22Rv1 (cell line): Measurements from ENCODE around the gene CARMIL1.

Experiments
- H3K27ac ChIP-seq: fragments of 450-650 bp; 2 replicates; pipeline ENCODE4 v1.5.1; 2017
- CTCF ChIP-seq: fragments of 450-650 bp; IDR thresholded peaks from 2 replicates; pipeline ENCODE4 v1.5.1; 2017; ENCODE audit warnings: mild to moderate bottlenecking
- ZFX ChIP-seq: fragments of 450-650 bp; IDR thresholded peaks from 2 replicates; pipeline ENCODE4 v1.6.1; 2017; ENCODE audit warnings: antibody characterized with exemption, borderline replicate concordance

Gene CARMIL1

GRCh38 chr6:25553502-25553901, 274.3 kb downstream of the CARMIL1 start:
- no peak overlapping the region for H3K27ac ChIP-seq
- TF ChIP-seq ZFX: no peak

- TF ChIP-seq ZFX (no peak), CTCF (no peak)
- no peak overlapping the region for H3K27ac ChIP-seq
Observed at GRCh38 chr6:25555188-25555587, 276.0 kb downstream of the CARMIL1 start.

GRCh38 chr6:25556516-25556915, 277.3 kb downstream of the CARMIL1 start:
- TF ChIP-seq ZFX (no peak), CTCF (peak; percentile 96)
- no peak overlapping the region for H3K27ac ChIP-seq

GRCh38 chr6:25558155-25558817, 279.1 kb downstream of the CARMIL1 start:
- TF ChIP-seq ZFX: no peak
- TF ChIP-seq CTCF: no peak
- no peak overlapping the region for H3K27ac ChIP-seq

- TF ChIP-seq ZFX (no peak), CTCF (no peak)
- H3K27ac ChIP-seq: no peak overlapping the region
Observed at GRCh38 chr6:25560865-25561264, 281.7 kb downstream of the CARMIL1 start.

- no peak overlapping the region for H3K27ac ChIP-seq
- TF ChIP-seq ZFX (no peak), CTCF (no peak)
Observed at GRCh38 chr6:25564943-25565342, 285.8 kb downstream of the CARMIL1 start.

- no peak overlapping the region for H3K27ac ChIP-seq
- TF ChIP-seq ZFX: no peak
- TF ChIP-seq CTCF: no peak
Observed at GRCh38 chr6:25570578-25570977, 291.4 kb downstream of the CARMIL1 start.

- TF ChIP-seq CTCF (no peak), ZFX (no peak)
- H3K27ac ChIP-seq: no peak overlapping the region
Observed at GRCh38 chr6:25576919-25577318, 297.7 kb downstream of the CARMIL1 start.
